LNCAP (cell line): ENCODE measurements around the gene UTS2R.
A peak's percentile ranks its signal among the peaks of the same experiment; 100 is the strongest.

ENCODE experiments used
- CTCF ChIP-seq: fragments of 450-650 bp; IDR thresholded peaks from 2 replicates; pipeline ENCODE4 v1.5.1; 2017; ENCODE audit warnings: mild to moderate bottlenecking

The UTS2R gene

GRCh38 chr17:82408938-82409318, 37.4 kb downstream of the UTS2R start:
- no peak for TF ChIP-seq CTCF

- no peak for TF ChIP-seq CTCF
These were observed 38.6 kb downstream of the UTS2R start for GRCh38 chr17:82410014-82410716.

GRCh38 chr17:82411396-82412053, 40.0 kb downstream of the UTS2R start:
- no peak for TF ChIP-seq CTCF

GRCh38 chr17:82412535-82413520, 41.3 kb downstream of the UTS2R start:
- no peak for TF ChIP-seq CTCF

- TF ChIP-seq CTCF: peak; percentile 71
These were observed 43.1 kb downstream of the UTS2R start for GRCh38 chr17:82414548-82415281.

GRCh38 chr17:82415336-82415735, 43.8 kb downstream of the UTS2R start:
- no peak for TF ChIP-seq CTCF

GRCh38 chr17:82415786-82416185, 44.2 kb downstream of the UTS2R start:
- TF ChIP-seq CTCF: no peak
